ENCODE measurements around the gene USP13. TPM values are rescaled to one million over a fixed set of nuclear protein-coding genes. Genes with fewer than 3 reads are reported as not detected.

The USP13 gene
- total and polyA plus RNA-seq, 2 donors, result 1.8 to 3.6 TPM

DNA sequence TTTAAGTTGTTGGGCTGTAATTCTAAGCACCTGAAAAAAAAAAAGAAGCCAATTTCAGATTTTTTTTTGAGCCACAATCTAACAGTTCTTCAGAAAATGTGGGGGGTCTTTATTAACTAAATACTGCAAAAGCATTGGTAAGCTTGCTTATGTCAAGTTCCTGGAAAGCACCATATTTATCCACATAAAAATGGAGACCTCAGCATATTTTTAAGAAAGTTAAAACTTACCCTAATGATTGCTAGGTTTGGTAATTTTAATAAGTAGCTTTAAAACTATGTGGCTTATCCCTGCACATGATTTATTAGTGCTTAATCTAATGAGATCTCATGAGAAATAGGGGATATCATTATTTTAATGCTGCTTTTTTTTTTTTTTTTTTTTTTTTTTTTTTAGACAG, 156.8 kb downstream of the USP13 start:
- Histone ChIP-seq H3K36me3 (ENCODE audit: control insufficient read depth in 2 of 2, insufficient read depth in 2 of 2, low read length in 1 of 2) (no peaks in the 10 kb centered on the region), H3K4me3 (ENCODE audit: low read length in 2 of 2) (no peak overlapping the region), H3K4me1 (ENCODE audit: control insufficient read depth in 2 of 2, insufficient read depth in 2 of 2, low read length in 2 of 2) (no peaks in the 10 kb centered on the region), H3K9me3 (ENCODE audit: control insufficient read depth in 2 of 2, insufficient read depth in 1 of 2, low read length in 1 of 2) (no peaks in the 10 kb centered on the region), H3K27ac (ENCODE audit: low read depth in 1 of 2, low read length in 1 of 2) (no peak overlapping the region), H3K27me3 (ENCODE audit: control insufficient read depth in 2 of 2, insufficient read depth in 1 of 2, low read length in 1 of 2) (no peaks in the 10 kb centered on the region)
- no peak for DNase-seq (ENCODE audit: low read depth in 6 of 9, low spot score in 9 of 9)

DNA sequence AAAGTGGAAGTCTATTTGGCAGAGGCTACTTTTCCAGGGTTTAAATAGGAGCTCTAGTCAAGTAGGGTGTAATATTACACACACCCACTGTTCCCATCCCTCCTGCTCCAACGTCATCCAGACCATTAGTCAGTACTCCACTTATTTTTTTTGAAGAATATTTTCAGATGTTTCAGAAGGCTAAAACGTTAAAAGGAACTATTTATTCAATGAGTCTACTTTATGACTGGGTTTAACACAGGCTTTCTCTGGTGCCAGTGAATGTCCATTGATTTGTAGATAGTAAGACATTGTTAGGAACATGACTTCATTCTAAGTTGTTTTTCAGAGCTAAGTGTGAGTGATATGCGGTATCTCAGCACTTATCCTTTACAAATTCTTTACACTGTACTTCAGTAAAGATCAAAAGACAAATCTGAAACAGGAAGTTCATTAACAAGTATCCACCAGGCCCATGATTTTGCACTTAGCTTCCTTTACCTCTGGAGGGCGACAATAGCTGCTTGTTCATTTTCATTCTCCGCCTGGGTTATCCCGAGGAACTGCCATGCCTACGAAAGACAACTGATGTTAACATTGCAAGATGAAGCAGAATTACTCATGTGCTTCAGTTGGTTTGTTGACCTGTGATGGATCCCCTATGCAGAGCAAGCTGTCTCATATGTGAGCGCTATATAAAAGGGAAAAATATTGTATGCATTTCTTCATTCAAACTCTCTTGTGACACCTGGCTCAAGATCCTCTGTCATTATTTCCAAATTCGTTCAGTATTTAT, 158.7 kb downstream of the USP13 start:
- Histone ChIP-seq H3K9me3 (ENCODE audit: control insufficient read depth in 2 of 2, insufficient read depth in 1 of 2, low read length in 1 of 2) (no peaks in the 10 kb centered on the region), H3K36me3 (ENCODE audit: control insufficient read depth in 2 of 2, insufficient read depth in 2 of 2, low read length in 1 of 2) (no peaks in the 10 kb centered on the region), H3K4me3 (ENCODE audit: low read length in 2 of 2) (no peak overlapping the region), H3K4me1 (ENCODE audit: control insufficient read depth in 2 of 2, insufficient read depth in 2 of 2, low read length in 2 of 2) (no peaks in the 10 kb centered on the region), H3K27me3 (ENCODE audit: control insufficient read depth in 2 of 2, insufficient read depth in 1 of 2, low read length in 1 of 2) (no peaks in the 10 kb centered on the region), H3K27ac (ENCODE audit: low read depth in 1 of 2, low read length in 1 of 2) (no peak overlapping the region)
- DNase-seq (ENCODE audit: low read depth in 6 of 9, low spot score in 9 of 9), result peak in 7 of 9 donors; percentile 19 to 72 (median 42)
- WGBS, result 39% methylated on average over 9 of the region's 9 CpGs

DNA sequence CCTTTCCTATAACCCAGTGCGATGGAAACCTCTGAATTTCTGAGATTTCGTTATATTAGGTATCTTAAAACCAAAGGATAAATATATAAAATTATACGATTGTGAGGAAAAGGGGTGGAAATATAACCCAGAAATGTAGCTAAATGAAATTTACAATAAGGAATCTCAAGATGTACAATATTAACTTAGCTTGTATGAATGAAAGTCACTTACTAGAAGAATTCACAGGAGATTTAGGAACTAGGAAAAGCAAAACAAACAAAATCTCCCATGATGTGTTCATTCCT, 159.2 kb downstream of the USP13 start:
- H3K36me3 ChIP-seq (ENCODE audit: control insufficient read depth in 2 of 2, insufficient read depth in 2 of 2, low read length in 1 of 2), result no peaks in the 10 kb centered on the region
- no peak overlapping the region for H3K4me3 ChIP-seq (ENCODE audit: low read length in 2 of 2)
- no peaks in the 10 kb centered on the region for H3K27me3 ChIP-seq (ENCODE audit: control insufficient read depth in 2 of 2, insufficient read depth in 1 of 2, low read length in 1 of 2)
- no peak overlapping the region for H3K27ac ChIP-seq (ENCODE audit: low read depth in 1 of 2, low read length in 1 of 2)
- WGBS, result 87% methylated on average over 3 of the region's 3 CpGs
- no peaks in the 10 kb centered on the region for H3K9me3 ChIP-seq (ENCODE audit: control insufficient read depth in 2 of 2, insufficient read depth in 1 of 2, low read length in 1 of 2)
- DNase-seq (ENCODE audit: low read depth in 6 of 9, low spot score in 9 of 9), result no peak
- H3K4me1 ChIP-seq (ENCODE audit: control insufficient read depth in 2 of 2, insufficient read depth in 2 of 2, low read length in 2 of 2), result no peaks in the 10 kb centered on the region

DNA sequence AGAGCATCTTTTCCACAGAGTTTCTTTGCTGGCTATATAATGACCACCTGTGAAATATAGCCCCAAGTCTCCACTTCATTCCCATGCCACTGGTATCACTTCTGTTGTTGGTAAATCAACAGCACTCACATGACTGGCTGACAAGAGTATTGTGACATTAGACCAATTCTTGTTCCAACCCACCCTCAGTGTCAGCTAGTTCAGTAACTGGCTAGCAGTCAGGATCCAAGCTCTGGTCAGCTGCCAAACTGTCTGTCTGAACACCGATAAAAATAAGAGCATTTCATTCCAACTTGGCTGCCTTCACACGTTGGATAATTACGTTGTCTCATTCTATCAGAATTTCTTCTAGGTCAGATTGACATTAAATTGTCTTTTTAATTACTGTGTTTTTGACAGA, 166.5 kb downstream of the USP13 start:
- Histone ChIP-seq H3K4me1 (ENCODE audit: control insufficient read depth in 2 of 2, insufficient read depth in 2 of 2, low read length in 2 of 2) (no peaks in the 10 kb centered on the region), H3K36me3 (ENCODE audit: control insufficient read depth in 2 of 2, insufficient read depth in 2 of 2, low read length in 1 of 2) (no peaks in the 10 kb centered on the region), H3K27me3 (ENCODE audit: control insufficient read depth in 2 of 2, insufficient read depth in 1 of 2, low read length in 1 of 2) (no peaks in the 10 kb centered on the region), H3K9me3 (ENCODE audit: control insufficient read depth in 2 of 2, insufficient read depth in 1 of 2, low read length in 1 of 2) (no peaks in the 10 kb centered on the region), H3K27ac (ENCODE audit: low read depth in 1 of 2, low read length in 1 of 2) (no peak overlapping the region), H3K4me3 (ENCODE audit: low read length in 2 of 2) (no peak overlapping the region)
- no peak for DNase-seq (ENCODE audit: low read depth in 6 of 9, low spot score in 9 of 9)
- 94% methylated on average over 3 of the region's 3 CpGs for WGBS

DNA sequence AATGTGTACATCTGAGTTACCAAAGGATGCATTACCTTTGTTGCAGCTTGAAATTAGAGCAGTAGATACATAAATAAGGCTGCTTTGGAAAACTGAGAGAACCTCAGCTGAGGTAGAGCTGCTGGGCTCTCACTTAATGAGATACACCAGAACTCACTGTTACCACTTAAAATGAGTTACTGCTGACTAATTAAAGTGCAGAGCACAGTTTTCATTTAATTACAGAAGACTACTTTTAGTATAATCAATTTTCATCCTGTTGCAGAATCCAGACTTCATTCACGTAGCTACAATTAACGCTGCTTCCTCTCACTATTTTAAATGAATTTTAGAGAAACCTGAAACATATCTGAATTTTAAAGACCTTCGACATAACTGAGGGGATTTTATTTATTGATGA, 169.5 kb downstream of the USP13 start:
- Histone ChIP-seq H3K9me3 (ENCODE audit: control insufficient read depth in 2 of 2, insufficient read depth in 1 of 2, low read length in 1 of 2) (no peaks in the 10 kb centered on the region), H3K36me3 (ENCODE audit: control insufficient read depth in 2 of 2, insufficient read depth in 2 of 2, low read length in 1 of 2) (no peaks in the 10 kb centered on the region), H3K4me3 (ENCODE audit: low read length in 2 of 2) (no peak overlapping the region), H3K27me3 (ENCODE audit: control insufficient read depth in 2 of 2, insufficient read depth in 1 of 2, low read length in 1 of 2) (no peaks in the 10 kb centered on the region), H3K27ac (ENCODE audit: low read depth in 1 of 2, low read length in 1 of 2) (no peak overlapping the region), H3K4me1 (ENCODE audit: control insufficient read depth in 2 of 2, insufficient read depth in 2 of 2, low read length in 2 of 2) (no peaks in the 10 kb centered on the region)
- 97% methylated on average over 3 of the region's 3 CpGs for WGBS
- no peak for DNase-seq (ENCODE audit: low read depth in 6 of 9, low spot score in 9 of 9)

DNA sequence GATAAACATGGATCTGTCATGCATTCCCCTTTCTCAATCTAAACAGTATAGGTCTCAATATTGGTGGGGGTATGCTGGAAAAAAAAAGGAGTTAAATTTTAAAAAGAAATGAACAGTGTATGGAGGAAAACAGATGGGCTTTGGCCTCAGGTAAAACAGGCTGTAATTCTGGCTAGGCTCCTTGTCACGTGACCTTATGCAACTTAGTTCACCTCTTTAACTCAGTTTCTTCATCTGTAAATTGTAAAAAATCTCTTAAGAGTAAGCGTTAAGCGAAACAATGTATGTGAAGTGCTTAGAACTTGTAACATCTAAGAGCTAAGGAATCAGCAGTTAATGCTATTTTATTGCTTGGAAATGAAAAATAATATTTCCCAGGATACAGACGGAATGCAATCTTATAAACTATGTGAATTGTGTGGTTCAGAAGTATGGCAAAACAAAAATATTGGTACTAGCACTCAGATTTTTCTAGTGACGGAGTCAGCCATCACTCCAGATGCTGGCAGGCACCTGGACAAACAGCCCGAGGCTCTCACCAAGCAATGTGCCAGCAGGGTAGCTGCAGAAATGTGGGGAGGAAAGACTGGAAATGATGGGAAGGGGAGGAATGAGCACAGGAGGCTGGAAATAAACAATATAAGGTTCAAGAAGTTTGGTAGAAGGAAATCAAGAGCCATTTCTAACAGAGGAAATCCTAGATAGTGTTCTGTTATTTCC, 172.8 kb downstream of the USP13 start:
- no peak for DNase-seq (ENCODE audit: low read depth in 6 of 9, low spot score in 9 of 9)
- Histone ChIP-seq H3K4me3 (ENCODE audit: low read length in 2 of 2) (no peak overlapping the region), H3K27ac (ENCODE audit: low read depth in 1 of 2, low read length in 1 of 2) (no peak overlapping the region), H3K4me1 (ENCODE audit: control insufficient read depth in 2 of 2, insufficient read depth in 2 of 2, low read length in 2 of 2) (no peaks in the 10 kb centered on the region), H3K9me3 (ENCODE audit: control insufficient read depth in 2 of 2, insufficient read depth in 1 of 2, low read length in 1 of 2) (no peaks in the 10 kb centered on the region), H3K36me3 (ENCODE audit: control insufficient read depth in 2 of 2, insufficient read depth in 2 of 2, low read length in 1 of 2) (no peaks in the 10 kb centered on the region), H3K27me3 (ENCODE audit: control insufficient read depth in 2 of 2, insufficient read depth in 1 of 2, low read length in 1 of 2) (no peaks in the 10 kb centered on the region)
- 92% methylated on average over 6 of the region's 6 CpGs for WGBS

DNA sequence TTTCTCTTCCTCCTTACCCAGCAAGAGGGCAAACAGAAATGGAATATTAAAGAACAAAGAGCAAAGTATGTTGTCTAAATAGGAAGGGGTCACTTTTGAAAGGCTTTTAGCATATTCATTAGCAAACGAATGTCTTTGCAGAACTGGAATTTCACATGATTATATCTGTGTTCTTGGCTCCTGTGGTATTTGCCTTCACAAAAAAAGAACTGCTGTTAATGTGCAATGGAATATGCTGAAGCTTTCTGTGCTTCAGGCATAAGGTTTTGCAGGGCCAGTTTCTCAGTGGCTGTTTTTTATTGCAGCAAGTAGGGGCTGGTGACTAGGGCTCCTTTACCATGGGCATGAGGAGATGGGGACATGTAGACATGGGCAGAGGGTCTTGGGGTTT, 173.4 kb downstream of the USP13 start:
- Histone ChIP-seq H3K9me3 (ENCODE audit: control insufficient read depth in 2 of 2, insufficient read depth in 1 of 2, low read length in 1 of 2) (no peaks in the 10 kb centered on the region), H3K36me3 (ENCODE audit: control insufficient read depth in 2 of 2, insufficient read depth in 2 of 2, low read length in 1 of 2) (no peaks in the 10 kb centered on the region), H3K4me3 (ENCODE audit: low read length in 2 of 2) (no peak overlapping the region), H3K27ac (ENCODE audit: low read depth in 1 of 2, low read length in 1 of 2) (no peak overlapping the region), H3K27me3 (ENCODE audit: control insufficient read depth in 2 of 2, insufficient read depth in 1 of 2, low read length in 1 of 2) (no peaks in the 10 kb centered on the region), H3K4me1 (ENCODE audit: control insufficient read depth in 2 of 2, insufficient read depth in 2 of 2, low read length in 2 of 2) (no peaks in the 10 kb centered on the region)
- 26% methylated on average over 1 of the region's 1 CpG for WGBS
- no peak for DNase-seq (ENCODE audit: low read depth in 6 of 9, low spot score in 9 of 9)

DNA sequence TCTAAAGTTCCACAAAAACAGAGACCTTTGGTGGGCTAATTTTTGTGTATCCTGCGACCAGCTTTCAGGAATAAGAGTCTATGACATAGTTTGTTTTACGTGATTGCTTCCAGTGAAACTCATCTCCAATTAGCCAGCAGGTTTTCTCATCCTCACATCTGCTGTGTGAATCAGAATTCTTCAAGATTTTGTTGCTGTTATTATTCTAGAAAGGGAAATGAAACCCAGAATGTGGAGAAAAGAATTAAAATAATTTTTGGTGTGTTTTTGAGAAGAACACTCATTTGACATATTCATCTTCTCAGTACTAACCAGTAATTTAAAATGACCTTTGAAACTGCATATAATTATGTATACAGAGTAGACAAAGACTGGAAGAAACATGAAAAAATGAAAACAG, 175.9 kb downstream of the USP13 start:
- H3K4me3 ChIP-seq (ENCODE audit: low read length in 2 of 2), result no peak overlapping the region
- no peak overlapping the region for H3K27ac ChIP-seq (ENCODE audit: low read depth in 1 of 2, low read length in 1 of 2)
- WGBS, result 95% methylated on average over 2 of the region's 2 CpGs
- no peaks in the 10 kb centered on the region for H3K9me3 ChIP-seq (ENCODE audit: control insufficient read depth in 2 of 2, insufficient read depth in 1 of 2, low read length in 1 of 2)
- no peaks in the 10 kb centered on the region for H3K4me1 ChIP-seq (ENCODE audit: control insufficient read depth in 2 of 2, insufficient read depth in 2 of 2, low read length in 2 of 2)
- DNase-seq (ENCODE audit: low read depth in 6 of 9, low spot score in 9 of 9), result no peak
- H3K27me3 ChIP-seq (ENCODE audit: control insufficient read depth in 2 of 2, insufficient read depth in 1 of 2, low read length in 1 of 2), result no peaks in the 10 kb centered on the region
- H3K36me3 ChIP-seq (ENCODE audit: control insufficient read depth in 2 of 2, insufficient read depth in 2 of 2, low read length in 1 of 2), result no peaks in the 10 kb centered on the region

DNA sequence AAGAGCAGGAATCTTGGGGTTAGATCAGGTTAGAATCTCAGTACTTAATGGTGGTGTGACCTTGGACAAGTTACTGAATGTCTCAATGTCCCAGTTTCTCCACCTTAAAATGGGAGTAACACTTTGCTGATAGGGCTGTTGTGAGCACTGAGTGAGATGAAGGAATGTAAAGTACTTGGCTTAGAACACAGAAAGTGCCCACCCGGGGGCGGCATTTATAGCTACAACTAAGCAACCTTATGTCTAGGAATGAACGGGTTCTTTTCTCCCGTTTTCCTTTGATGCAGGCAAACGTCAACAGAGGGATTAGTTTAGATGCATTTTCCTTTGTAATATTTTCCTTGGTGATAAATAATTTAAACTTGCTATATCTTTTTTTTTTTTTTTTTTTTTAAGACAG, 176.6 kb downstream of the USP13 start:
- DNase-seq (ENCODE audit: low read depth in 6 of 9, low spot score in 9 of 9), result no peak
- WGBS, result 86% methylated on average over 5 of the region's 5 CpGs
- Histone ChIP-seq H3K4me3 (ENCODE audit: low read length in 2 of 2) (no peak overlapping the region), H3K27ac (ENCODE audit: low read depth in 1 of 2, low read length in 1 of 2) (no peak overlapping the region), H3K27me3 (ENCODE audit: control insufficient read depth in 2 of 2, insufficient read depth in 1 of 2, low read length in 1 of 2) (no peaks in the 10 kb centered on the region), H3K36me3 (ENCODE audit: control insufficient read depth in 2 of 2, insufficient read depth in 2 of 2, low read length in 1 of 2) (no peaks in the 10 kb centered on the region), H3K4me1 (ENCODE audit: control insufficient read depth in 2 of 2, insufficient read depth in 2 of 2, low read length in 2 of 2) (no peaks in the 10 kb centered on the region), H3K9me3 (ENCODE audit: control insufficient read depth in 2 of 2, insufficient read depth in 1 of 2, low read length in 1 of 2) (no peaks in the 10 kb centered on the region)

All from thymus (tissue), 11 donors.